ENCODE results near the gene NTRK3.

GRCh38 chr15:87871731-87872320, 384.7 kb downstream of the NTRK3 start:
- TF ChIP-seq POLR2A (IDR thresholded peaks at IDR 0.05), result no peak
- TF ChIP-seq CTCF (IDR thresholded peaks at IDR 0.05), result no peak

Data from testis (tissue), 2 donors.